ENCODE results near the gene GARNL3.
A peak's percentile ranks its signal among the peaks of the same experiment; 100 is the strongest.

The GARNL3 gene

DNA sequence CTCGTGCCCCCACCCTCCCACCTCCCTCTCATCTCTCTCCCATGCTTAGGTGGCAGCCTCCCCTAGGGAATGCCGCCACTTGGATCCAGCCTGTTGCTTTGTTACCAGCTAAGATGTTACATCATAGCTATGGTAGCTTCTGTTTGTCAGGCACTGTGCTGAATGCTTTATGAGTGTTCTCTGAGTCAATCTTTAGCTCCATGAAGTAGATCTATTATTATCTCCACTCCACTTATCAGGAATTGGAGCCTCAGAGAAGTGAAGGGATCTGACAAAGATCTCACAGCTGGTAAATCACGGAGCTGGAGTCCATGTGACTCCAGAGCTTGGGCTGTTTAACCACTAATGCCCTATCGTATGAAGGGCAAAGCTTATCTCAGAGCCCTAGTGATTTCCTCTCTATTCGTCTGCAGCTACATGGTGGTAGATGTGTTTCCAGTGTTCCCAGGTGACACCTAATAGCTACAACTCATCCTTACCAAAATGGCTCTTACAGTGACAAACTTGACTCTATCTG lies 54.1 kb downstream of the GARNL3 start:
- DNase-seq (ENCODE audit: insufficient read length, low spot score) (no peak), FAIRE-seq (no peak)
- TF ChIP-seq, protein P1, sequence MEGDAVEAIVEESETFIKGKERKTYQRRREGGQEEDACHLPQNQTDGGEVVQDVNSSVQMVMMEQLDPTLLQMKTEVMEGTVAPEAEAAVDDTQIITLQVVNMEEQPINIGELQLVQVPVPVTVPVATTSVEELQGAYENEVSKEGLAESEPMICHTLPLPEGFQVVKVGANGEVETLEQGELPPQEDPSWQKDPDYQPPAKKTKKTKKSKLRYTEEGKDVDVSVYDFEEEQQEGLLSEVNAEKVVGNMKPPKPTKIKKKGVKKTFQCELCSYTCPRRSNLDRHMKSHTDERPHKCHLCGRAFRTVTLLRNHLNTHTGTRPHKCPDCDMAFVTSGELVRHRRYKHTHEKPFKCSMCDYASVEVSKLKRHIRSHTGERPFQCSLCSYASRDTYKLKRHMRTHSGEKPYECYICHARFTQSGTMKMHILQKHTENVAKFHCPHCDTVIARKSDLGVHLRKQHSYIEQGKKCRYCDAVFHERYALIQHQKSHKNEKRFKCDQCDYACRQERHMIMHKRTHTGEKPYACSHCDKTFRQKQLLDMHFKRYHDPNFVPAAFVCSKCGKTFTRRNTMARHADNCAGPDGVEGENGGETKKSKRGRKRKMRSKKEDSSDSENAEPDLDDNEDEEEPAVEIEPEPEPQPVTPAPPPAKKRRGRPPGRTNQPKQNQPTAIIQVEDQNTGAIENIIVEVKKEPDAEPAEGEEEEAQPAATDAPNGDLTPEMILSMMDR (IDR thresholded peaks at IDR 0.05; ENCODE audit: insufficient read depth, missing control alignments): no peak

DNA sequence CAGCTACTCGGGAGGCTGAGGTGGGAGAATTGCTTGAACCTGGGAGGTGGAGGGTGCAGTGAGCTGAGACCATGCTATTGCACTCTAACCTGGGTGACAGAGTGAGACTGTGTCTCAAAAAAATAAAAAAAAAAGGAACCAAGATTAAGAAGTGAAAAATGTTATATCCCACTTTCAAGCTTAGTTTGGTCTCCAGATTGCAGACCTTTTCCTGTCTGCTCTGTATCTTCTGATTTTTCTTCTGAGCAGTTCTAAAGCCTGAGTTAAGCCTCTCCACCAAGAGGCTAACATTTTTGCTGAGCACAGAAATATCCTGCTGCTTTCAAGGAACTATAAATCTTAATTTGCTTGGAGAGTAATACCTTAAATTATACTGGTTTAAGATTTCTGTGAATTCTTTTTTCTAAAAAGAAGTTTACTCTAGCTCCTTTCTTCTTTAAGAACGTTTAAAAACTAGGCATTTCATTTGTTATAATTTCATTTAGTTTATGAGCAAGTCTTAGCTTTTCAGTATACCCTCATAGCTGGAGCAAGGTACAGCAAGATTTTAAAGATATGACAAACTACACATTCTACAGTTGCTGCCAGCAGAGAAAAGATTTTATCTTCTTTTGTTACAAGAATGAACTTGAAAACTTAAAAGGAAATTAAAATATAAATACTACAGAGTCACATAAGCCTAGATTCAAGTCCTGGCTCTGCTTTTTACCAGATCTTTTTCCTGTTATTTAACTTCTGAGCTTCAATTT lies 55.0 kb downstream of the GARNL3 start:
- no peak for DNase-seq (ENCODE audit: insufficient read length, low spot score)
- TF ChIP-seq, protein P1 (IDR thresholded peaks at IDR 0.05; ENCODE audit: insufficient read depth, missing control alignments): no peak
- FAIRE-seq: no peak

DNA sequence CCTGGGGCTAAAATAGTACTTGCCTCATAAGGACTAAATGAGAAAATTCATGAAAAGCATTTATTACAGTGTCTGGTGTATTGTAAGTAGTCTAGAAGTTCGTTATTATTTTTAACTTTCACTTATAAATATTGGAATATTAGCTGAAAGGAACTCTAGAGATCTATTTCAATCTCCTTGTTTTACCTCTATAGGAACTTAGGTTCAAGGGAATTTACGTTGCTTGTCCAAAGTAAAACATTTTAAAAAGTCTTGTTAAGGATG lies 55.5 kb downstream of the GARNL3 start:
- FAIRE-seq: no peak
- no peak for DNase-seq (ENCODE audit: insufficient read length, low spot score)
- TF ChIP-seq, protein P1 (IDR thresholded peaks at IDR 0.05; ENCODE audit: insufficient read depth, missing control alignments): no peak

DNA sequence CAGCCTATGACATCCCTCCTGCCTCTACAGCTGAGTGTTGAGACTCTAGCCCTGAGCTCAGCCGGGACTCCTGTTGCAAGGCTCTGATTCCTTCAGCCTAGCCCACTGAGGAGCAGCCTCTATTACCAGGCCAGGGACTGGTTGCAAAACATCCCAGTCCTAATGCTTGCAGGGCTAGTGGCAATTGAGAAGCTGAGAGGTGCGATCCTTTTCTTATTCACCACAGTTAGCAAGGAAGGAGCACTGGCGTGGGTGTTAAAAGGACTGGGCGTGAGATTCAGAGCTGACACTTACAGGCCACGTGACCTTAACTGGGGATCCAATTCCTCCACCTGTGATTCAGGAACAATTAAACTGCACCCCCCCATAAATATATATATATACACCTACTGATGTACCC lies 58.8 kb downstream of the GARNL3 start:
- TF ChIP-seq, protein P1 (IDR thresholded peaks at IDR 0.05; ENCODE audit: insufficient read depth, missing control alignments): no peak
- FAIRE-seq (no peak), DNase-seq (ENCODE audit: insufficient read length, low spot score) (no peak)

DNA sequence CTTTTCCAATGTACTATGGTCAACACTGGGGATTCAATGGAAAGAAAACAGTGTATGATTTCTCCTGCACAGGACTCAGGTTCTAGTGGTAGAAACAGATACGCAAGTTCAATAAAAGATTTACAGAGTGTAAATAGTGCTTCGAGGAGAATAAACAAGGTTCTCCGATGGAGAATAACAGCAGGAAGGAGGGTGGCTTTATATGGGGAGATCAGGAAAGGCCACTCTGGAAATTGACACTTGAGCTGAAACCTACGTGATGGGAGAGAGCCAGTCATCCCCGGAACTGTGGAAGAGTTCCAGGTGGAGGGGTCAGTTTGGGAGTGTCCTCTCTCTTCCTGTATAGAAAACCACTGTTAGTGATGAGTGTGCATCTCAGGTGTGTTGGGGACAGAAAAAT lies 65.9 kb downstream of the GARNL3 start:
- DNase-seq (ENCODE audit: insufficient read length, low spot score): no peak
- no peak for FAIRE-seq
- TF ChIP-seq, protein P1 (IDR thresholded peaks at IDR 0.05; ENCODE audit: insufficient read depth, missing control alignments): no peak

DNA sequence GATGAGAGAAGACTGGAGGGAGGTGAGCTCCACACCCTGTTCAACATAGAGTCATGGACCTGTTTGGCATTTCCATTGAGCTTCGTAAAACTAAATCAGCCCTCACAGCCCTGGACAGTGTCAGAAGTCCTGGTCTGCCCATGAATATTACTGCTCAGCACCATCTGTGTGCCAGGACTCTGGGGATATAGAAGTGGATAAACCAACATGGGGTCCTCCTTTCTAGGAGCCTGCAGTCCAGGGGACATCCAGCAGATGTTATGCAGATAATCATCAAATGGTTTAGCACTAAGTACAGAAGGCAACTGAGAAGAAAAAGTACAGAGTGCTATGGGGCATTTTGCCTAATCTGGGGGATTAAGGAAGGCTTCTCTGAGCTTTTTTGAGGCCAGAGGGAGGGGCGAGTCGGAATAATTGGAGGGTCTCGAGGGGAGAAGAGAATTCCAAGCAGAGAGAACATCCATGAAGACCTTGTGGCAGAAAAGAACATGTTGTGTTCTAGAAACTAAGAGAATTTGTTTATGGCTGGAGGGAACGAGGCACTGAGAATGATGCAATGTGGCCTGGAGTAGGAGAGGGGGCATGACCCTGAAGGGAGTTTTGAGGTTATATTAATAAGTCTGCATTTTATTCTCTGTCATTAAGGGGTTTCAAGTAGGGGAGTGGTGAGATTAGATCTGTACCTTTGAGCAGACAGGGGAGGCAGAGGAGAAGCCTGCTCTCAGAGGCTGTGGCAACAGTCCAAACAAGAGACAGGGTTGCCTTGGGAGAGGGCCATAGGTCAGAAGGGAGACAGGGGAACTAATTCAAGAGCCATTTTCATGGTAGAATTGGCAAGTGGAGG lies 68.9 kb downstream of the GARNL3 start:
- TF ChIP-seq, protein P1 (IDR thresholded peaks at IDR 0.05; ENCODE audit: insufficient read depth, missing control alignments): no peak
- FAIRE-seq (no peak), DNase-seq (ENCODE audit: insufficient read length, low spot score) (peak; percentile 32)

DNA sequence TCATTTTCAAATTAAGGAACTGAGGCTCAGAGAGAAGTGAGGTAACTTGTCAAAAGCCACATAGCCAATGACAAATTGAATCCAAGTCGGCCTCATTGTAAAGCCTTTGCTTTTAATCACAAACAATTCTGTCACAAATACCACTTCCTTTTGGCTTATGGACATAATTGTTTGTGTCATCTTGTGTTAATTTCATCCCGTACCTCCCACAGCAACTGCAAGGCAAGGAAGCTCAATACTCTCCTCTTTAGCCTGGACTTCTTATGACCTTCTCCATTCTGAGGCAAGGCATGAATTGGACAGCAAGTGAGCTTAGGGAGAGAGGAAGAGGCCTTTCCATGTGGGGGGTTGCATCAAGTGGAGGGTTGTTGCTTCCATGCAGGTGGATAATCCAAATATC lies 70.2 kb downstream of the GARNL3 start:
- FAIRE-seq (no peak), DNase-seq (ENCODE audit: insufficient read length, low spot score) (no peak)
- TF ChIP-seq, protein P1 (IDR thresholded peaks at IDR 0.05; ENCODE audit: insufficient read depth, missing control alignments): no peak
